NCI-H2196 treated with DMSO at 0.1 percent for 48 hours (cell line): Measurements from ENCODE around the gene HOXA5.

Source experiments
- DNase-seq: peaks from one replicate; lab custom pipeline; 2025; ENCODE audit not compliant: unreplicated experiment; lab: John Stamatoyannopoulos, UW

The HOXA5 gene

GRCh38 chr7:27109466-27110185, 33.9 kb downstream of the HOXA5 start:
- no peak for DNase-seq

GRCh38 chr7:27108390-27109127, 34.9 kb downstream of the HOXA5 start:
- DNase-seq = no peak

- no peak for DNase-seq
These were observed 35.8 kb downstream of the HOXA5 start for GRCh38 chr7:27107391-27108381.

GRCh38 chr7:27106901-27107240, 36.6 kb downstream of the HOXA5 start:
- no peak for DNase-seq

GRCh38 chr7:27106181-27106900, 37.1 kb downstream of the HOXA5 start:
- no peak for DNase-seq

- no peak for DNase-seq
These were observed 38.0 kb downstream of the HOXA5 start for GRCh38 chr7:27105301-27106031.

GRCh38 chr7:27104341-27105058, 39.0 kb downstream of the HOXA5 start:
- DNase-seq = no peak

GRCh38 chr7:27103489-27104226, 39.8 kb downstream of the HOXA5 start:
- no peak for DNase-seq

- no peak for DNase-seq
These were observed 40.7 kb downstream of the HOXA5 start, which contains the start of gene HOXA2 for GRCh38 chr7:27102581-27103442. Gene HOXA2, minus strand, starts transcription at chr7:27102683. Its CDS starts 183 bp downstream, at chr7:27102500.

GRCh38 chr7:27101957-27102580, 41.4 kb downstream of the HOXA5 start:
- no peak for DNase-seq

- no peak for DNase-seq
These were observed 42.1 kb downstream of the HOXA5 start for GRCh38 chr7:27101171-27101956.

GRCh38 chr7:27100694-27101170, 42.7 kb downstream of the HOXA5 start:
- no peak for DNase-seq

- no peak for DNase-seq
These were observed 43.8 kb downstream of the HOXA5 start for GRCh38 chr7:27099453-27100370.

- no peak for DNase-seq
These were observed 44.7 kb downstream of the HOXA5 start for GRCh38 chr7:27098578-27099451.
